GM21390 (cell line): ENCODE results near the gene PCP4L1.
"Not testable (repeated sequence)": the region's sequence is repeated elsewhere in the genome, so short reads cannot be mapped to it uniquely, and the experiment has no call there.

Experiments
- ATAC-seq: cut with Tn5 transposase; IDR thresholded peaks from one replicate; pipeline ENCODE4 v1.9.1; 2021; ENCODE audit not compliant: unreplicated experiment

Gene PCP4L1

DNA sequence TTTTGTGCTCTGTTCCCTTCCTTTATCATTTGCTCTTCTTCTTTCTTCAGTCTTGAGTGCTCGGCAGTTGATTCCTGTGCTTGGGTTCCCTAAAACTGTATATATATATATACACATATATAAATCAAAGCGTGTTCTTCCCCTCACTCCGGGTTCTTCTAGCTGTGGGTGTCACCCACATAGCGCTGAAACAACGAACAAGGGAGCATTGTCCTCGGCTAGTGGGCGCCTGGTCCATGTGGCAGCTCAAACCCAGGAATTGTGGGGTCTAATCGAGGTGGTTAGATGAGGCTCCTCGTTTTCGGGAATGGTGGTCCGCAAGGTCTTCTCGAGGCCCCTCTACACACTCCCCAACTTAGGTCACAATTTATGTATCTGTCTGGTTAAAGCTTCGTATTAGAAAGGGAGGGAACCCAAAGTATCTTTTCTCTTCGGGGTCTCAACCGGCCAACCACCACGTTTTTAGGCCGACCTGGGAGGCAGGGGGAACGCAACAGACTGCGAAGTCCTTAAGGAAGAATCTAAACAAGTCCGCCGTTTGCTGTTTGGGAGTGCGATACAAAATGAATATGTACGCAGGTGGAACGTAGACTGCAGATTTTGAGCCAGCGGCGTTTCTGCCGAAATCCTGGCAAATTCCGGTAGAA, 55.1 kb downstream of the PCP4L1 start:
- peak; percentile 7 for ATAC-seq

DNA sequence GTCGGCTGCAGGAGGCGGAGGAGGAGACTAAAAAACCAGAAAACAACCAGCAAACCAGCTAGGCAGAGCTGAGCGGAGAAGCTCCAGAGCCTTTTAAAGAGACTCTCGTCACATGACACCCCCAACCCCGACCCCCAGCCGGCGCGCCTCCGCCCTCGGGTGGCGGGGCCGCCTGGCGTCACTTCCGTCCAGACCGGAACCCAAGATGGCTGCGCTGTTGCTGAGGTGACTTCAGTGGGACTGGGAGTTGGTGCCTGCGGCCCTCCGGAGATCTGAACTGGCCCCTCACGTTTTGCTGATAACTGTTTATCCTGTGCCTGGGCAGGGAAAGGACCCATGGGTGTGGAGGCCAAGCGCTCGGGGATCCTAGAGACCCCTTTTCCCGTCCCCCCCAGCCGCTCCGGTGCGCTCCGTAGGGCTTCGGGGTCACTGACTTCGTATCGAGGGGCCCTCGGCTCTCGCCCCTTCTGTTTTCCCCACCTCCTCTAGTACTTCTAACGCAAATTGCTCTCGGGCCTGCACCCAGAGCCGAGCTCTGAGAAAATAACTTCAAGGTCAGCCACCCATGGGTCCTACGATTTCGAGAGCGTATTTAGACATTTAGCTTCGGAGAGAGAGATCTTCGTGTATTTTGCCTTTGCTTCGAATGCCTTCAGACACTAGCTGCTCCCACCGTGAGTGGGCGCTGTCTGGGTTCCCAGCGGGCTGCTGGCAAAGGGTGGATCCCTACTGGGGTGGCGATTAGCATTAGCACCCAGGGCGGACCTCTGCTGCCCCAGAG, 55.8 kb downstream of the PCP4L1 start, which contains the start of gene SDHC:
Gene SDHC (plus strand): TSS at position 181 of the 781 bp plus-strand sequence. CDS start 25 bp downstream, at position 206.
- ATAC-seq: peak; percentile 96

DNA sequence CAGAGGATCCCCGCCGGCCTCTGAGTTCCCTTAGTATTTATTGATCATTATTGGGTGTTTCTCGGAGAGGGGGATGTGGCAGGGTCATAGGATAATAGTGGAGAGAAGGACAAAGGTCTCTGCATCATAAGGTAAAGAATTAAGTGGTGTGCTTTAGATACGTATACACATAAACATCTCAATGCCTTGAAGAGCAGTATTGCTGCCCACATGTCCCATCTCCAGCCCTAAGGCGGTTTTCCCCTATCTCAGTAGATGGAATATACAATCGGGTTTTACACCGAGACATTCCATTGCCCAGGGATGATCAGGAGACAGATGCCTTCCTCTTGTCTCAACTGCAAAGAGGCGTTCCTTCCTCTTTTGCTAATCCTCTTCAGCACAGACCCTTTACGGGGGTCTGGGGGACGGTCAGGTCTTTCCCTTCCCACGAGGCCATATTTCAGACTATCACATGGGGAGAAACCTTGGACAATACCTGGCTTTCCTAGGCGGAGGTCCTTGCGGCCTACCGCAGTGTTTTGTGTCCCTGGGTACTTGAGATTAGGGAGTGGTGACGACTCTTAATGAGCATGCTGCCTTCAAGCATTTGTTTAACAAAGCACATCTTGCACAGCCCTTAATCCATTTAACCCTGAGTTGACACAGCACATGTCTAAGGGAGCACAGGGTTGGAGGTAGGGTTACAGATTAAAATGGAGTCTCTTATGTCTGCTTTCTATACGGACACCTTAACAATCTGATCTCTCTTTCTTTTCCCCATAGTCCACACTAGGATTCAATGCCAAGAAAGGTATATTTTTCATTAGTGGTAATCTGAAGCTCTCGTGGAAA, 57.5 kb downstream of the PCP4L1 start:
- not testable (repeated sequence) for ATAC-seq

DNA sequence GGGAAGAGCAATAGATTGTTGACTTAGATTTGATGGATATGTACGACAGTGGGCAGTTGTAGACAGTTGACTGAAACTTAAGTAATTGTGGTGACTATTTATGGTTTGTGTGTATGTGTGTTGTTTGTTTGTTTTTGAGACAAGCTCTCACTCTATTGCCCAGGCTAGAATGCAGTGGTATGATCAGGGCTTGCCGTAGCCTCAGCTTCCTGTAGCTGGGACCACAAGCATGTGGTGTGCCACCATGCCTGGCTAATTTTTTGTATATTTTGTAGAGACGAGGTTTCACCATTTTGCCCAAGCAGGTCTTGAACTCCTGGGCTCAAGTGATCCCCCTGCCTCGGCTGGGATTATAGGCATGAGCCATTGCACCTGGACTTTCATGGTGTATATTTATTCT, 65.5 kb downstream of the PCP4L1 start:
- no peak for ATAC-seq

DNA sequence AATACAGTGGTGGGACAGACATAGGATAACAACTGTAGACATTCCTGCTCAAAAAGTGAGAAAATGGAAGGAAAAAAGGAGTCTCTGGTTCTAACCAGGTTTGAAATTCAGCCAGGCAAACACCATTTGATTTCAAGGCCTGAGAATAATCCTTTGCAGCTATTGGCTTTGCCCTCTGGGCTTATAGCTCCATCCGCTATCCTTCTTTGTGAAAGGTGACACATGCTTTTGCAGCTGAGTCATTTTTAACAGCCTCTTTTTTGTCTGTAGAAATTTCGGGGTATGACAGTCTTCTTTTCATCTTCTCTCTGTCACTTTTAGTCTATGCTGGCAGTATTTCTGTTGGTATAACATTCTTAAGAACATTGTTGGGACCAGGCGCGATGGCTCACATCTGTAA, 71.8 kb downstream of the PCP4L1 start:
- no peak for ATAC-seq

DNA sequence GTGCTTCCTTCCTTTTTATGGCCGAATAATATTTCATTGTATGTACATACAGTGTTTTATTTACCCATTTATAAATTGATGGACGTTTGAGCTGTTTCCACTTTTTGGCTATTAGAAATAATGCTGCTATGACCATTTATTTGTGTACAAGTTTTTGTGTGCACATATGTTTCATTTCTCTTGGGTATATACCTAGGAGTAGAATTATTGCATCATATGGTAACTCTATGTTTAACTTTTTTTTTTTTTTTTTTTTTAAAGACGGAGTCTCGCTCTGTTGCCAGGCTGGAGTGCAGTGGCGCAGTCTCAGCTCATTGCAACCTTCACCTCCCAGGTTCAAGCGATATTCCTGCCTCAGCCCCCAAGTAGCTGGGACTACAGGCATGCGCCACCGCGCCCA, 74.6 kb downstream of the PCP4L1 start:
- no peak for ATAC-seq
